Right ventricle myocardium inferior (tissue), 1 donor: ENCODE measurements around the gene SLC38A9. TPM values are rescaled to one million over a fixed set of nuclear protein-coding genes. Genes with fewer than 3 reads are reported as not detected.
"Not testable (repeated sequence)": the region's sequence is repeated elsewhere in the genome, so short reads cannot be mapped to it uniquely, and the experiment has no call there.

Experiments used
- ATAC-seq: fragments of 200-7000 bp; cut with Tn5 transposase; one replicate; pipeline ENCODE4 v1.9.1; 2020; ENCODE audit warnings: mild to moderate bottlenecking, moderate library complexity
- DNase-seq: peaks from one replicate; pipeline ENCODE4 v3.0.0; 2021; ENCODE audit errors: missing footprints
- intact Hi-C: fragments of 100-400 bp; cut with DNase I; formaldehyde crosslinking; loops from one replicate; pipeline ENCODE4 v1.11.0; 2022
- total RNA-seq: library from RNA; stranded (reverse); fragmentation: NEBNext Ultra II Directional; extraction: Animal tissue kit (Norgen Biotek cat#: 25700); gene quantifications from one replicate; pipeline ENCODE4 v1.2.1, GENCODE V29; 2021
- donor health status: DM: no; HTN: yes; CAD: no; lungs with severe emphysema.

The SLC38A9 gene
- total RNA-seq, 1 donor from 2014 or later, result 7.9 TPM

DNA sequence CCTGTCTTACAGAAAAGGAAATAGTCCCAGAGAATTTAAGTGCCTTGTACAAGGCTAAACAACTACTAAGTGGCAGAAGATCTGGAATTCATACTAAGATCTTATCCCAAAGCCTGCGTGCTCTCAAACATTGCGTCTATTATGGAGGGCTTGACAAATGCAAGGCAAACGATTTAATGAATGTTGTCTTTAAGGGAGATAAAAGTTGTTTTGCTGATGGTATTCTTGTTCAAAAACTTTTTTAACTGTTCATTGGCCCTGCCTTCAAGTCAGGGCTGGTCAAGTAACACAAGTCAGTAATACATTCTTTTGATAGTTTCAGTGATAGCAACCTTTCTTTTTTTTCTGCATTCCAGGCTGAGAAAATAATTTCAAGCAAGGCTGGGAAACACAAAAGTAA, 1.7 kb upstream of the SLC38A9 start:
- intact Hi-C loops, result loop anchor here (5.0 kb wide), 2 partner anchors 278 to 483 kb away; partner anchors contain the start of gene IL6ST
- no peak for ATAC-seq
- DNase-seq, result no peak

DNA sequence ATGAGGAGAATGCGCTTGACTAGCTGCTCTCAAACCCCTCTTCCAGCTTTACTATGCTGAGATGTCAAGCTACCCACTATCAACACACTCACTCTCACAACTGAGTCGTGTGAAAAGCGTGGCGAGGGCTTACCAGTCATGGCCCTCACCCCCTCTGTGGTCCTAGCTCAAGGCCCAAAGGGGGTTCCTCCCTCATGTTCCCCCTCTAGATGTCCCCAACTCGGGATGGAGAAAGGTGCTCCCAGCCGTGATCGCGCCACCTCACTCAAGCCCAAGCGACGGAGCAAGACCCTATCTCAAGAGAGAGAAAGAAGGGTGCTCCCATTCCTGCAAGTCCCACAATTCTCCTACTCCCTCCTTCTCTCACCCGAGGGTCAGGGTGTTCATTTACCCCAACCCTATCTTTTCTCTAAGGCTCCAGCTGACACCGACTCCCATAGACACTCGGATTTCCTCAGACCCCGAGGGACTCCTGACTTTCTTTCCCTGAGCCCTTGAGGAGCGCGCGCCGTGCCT, 559 bp downstream of the SLC38A9 start:
- no peak for ATAC-seq
- intact Hi-C loops, result loop anchor here (5.0 kb wide), 2 partner anchors 281 to 486 kb away; partner anchors contain the start of gene IL6ST
- DNase-seq, result no peak

DNA sequence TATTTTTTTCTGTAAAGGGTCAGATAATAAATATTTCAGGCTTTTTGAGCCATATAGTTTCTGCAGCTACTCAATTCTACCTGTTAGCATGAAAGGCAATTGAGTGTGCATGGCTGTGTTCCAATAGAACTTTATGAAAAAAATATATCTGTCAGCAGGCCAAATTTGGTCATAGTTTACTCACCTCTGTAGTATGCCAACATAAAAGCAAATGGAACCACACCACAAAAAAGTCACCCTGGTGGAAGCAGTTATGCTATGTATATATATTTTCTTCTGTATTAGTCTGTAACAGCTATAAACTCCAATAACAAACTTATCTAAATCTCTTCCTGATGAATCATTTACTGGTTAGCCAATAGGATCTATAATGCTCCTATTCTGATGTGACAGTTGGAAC, 3.4 kb downstream of the SLC38A9 start:
- ATAC-seq (no peak), DNase-seq (no peak)
- intact Hi-C loops, result no loop called here

DNA sequence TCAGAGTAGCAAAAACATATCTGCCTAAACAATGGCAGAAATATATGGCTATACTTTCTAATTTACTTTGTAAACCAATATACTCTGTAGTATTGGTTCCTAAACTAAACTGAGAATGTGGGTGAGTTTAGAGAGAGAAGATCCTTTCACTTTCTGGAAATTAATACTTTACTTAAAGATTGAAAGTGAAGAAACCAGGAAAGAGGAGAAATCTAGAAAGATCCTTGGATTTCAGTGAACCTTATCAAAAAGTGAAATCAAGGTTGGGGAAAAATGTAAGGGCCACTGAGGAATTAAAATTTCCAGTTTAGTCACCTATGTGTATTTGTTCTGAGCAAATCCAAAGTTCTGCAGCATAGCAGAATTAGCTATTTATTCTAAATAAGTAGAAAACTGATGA, 5.9 kb downstream of the SLC38A9 start:
- no peak for ATAC-seq
- intact Hi-C loops, result no loop called here
- DNase-seq, result no peak

- DNase-seq, result no peak
- intact Hi-C loops, result no loop called here
Measured at GRCh38 chr5:55702598-55703345, 9.4 kb downstream of the SLC38A9 start.

DNA sequence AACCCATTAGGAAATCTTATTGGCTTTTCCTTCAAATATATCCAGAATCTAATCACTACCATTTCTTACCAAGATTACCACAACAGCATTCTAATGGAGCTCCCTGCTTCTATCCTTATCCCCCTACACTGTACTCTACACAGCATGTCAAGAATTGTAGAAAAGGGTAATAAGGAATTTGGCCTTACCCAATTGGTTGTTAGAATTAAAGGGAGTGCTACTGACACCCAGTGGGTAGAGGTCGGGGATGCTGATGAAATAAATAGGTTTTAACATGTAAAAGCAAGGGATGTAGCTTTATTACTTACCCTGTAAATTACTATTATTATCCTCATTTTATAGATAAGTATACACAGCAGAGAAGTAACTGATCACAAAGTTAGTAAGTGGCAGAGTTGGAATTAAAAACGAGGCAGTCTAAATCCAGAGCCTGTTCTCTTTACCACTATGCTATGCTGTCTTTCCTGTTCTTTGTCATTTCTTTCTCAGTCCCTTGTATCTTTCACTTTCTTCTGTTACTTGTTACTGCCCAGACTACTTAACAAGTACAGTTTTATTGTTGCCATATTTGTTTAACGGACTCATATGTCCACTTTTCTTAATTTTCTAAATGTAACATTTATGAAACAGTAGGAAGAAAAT, 10.5 kb downstream of the SLC38A9 start:
- no peak for ATAC-seq
- no peak for DNase-seq
- intact Hi-C loops, result no loop called here

More at GRCh38 chr5:55702598-55703345, 9.4 kb downstream of the SLC38A9 start:
- ATAC-seq, result no peak

GRCh38 chr5:55700745-55701144, 11.4 kb downstream of the SLC38A9 start:
- DNase-seq (no peak), ATAC-seq (no peak)
- intact Hi-C loops, result no loop called here

DNA sequence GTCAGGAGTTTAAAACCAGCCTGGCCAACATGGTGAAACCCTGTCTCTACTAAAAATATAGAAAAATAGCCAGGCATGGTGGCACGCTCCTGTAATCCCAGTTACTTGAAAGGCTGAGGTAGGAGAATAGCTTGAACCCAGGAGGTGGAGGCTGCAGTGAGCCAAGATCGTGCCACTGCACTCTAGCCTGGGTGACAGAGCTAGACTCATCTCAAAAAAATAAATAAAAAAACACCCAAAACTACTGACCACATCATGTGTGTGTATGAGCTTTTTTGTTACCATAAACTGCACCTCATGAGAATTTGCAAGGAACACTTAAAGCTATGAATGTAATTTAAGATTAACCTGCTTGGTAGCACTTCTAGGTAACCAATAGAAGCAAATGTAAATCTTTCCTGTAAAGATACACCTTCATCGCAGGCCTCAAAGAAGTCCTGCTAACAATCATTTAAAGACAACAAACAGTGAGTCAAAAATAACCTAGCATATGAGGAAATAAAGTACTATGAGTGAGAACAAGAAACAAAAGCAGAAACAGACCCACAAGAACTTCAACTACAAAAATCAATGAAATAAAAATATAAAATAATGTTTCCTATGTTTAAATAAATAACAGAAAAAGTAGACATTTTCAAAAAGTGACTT, 13.0 kb downstream of the SLC38A9 start:
- ATAC-seq, result no peak
- intact Hi-C loops, result no loop called here
- no peak for DNase-seq

GRCh38 chr5:55696704-55697103, 15.4 kb downstream of the SLC38A9 start:
- DNase-seq, ATAC-seq, intact Hi-C loops: not testable (repeated sequence)

- ATAC-seq, result no peak
- no peak for DNase-seq
- intact Hi-C loops, result loop anchor here (5.0 kb wide), 1 partner anchor 162 kb away; the partner anchor contains the start of gene PLPP1
Measured at GRCh38 chr5:55694152-55694830, 17.8 kb downstream of the SLC38A9 start.

- intact Hi-C loops, result loop anchor here (1.0 to 5.0 kb wide), 3 partner anchors 160 to 350 kb away; partner anchors contain the start of gene PLPP1
- no peak for ATAC-seq
- no peak for DNase-seq
Measured at GRCh38 chr5:55692509-55692908, 19.6 kb downstream of the SLC38A9 start.

DNA sequence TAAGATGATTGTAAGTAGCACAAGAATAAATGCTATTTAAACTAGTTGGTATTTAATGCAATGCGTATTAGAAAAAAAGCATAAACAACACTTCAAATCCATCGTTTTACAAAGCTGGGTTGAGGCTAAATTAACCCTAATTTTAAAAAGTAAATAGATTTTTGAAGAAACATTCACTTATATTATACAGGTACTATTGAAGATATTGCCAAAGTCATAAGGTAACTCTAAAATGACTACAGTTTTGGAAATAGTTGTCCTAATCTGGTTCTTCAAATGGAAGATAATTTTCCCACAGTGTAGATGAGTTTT, 20.1 kb downstream of the SLC38A9 start:
- ATAC-seq (no peak), DNase-seq (no peak)
- intact Hi-C loops, result loop anchor here (1.0 to 5.0 kb wide), 3 partner anchors 160 to 349 kb away; partner anchors contain the start of gene PLPP1

DNA sequence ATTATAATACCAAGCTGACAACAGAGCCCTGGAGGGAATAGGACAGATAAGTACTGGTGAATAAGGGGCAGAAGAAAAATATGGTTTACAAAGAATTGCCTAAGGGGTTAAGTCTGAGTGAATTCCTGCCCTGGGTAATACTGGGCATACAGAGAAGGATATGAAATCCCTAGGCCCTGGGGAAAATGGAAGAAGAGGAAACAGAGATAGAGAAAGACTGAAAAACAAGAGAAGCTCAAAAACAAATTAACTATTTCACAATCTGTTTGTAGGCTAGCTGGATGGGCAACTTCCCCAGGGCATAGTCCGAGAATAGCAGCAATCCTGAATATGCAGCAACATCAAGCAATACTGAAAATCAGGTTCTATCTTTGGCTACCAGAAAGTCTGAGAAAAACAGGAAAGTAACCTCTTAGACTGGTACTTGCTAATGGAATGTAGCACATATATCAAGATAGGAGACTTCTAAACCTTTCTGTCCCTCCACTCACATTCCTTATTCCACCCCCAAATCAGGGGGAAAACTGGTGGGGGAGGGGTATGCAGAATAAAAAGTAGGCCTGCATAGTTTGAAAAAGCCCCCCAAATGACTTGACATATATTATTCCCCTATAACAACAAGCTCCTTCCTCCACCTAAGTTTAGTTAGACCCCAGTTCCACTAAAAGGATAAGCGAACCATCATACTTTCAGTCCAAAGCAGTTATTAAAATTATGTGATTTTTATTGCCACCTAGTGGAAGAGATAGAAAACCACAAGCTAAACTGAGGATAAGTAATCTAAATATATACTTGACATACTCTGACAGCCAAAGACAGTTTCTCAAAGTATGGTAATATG, 20.6 kb downstream of the SLC38A9 start:
- DNase-seq (no peak), ATAC-seq (peak; percentile 73)
- intact Hi-C loops, result loop anchor here (1.0 to 5.0 kb wide), 4 partner anchors 91 to 349 kb away; partner anchors contain the start of gene PLPP1

DNA sequence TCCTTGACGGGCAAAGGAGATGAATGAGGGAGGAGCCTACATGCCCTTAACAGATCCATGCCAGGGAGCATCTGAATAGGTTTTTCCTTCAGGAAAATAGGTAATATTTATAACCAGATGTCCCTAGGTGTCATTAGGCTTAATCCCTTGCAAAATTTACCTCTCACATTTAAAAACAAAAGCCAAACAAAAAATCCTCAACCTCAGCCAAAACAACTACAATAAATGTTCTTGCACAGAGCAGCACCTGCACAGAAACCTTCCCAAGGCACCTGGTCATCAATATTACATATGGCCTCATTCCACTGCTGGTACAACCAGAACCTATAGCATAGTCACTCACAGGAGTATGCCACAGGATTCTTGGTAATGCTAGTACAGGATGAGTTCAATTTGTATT, 30.1 kb downstream of the SLC38A9 start:
- DNase-seq (no peak), ATAC-seq (no peak)
- intact Hi-C loops, result no loop called here

DNA sequence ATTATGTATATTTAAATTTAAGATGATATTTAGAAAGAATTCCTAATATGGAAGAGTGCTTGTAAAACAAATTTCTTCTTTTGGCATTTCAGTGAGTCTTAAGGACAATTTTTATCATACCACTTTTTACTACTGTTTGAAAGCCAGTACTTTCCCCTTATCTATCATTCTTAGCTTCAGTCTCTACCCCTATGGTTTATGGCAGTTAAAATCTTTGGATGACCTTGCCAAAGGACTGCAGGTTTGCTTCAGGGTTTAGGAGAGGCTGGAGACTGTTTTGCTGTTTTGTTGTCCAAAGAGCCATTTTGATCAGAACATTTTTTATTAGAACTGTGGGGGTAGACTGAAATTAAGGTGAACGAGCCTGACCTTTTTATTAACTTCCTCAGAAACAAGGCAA, 30.8 kb downstream of the SLC38A9 start:
- intact Hi-C loops, result no loop called here
- ATAC-seq (no peak), DNase-seq (no peak)

DNA sequence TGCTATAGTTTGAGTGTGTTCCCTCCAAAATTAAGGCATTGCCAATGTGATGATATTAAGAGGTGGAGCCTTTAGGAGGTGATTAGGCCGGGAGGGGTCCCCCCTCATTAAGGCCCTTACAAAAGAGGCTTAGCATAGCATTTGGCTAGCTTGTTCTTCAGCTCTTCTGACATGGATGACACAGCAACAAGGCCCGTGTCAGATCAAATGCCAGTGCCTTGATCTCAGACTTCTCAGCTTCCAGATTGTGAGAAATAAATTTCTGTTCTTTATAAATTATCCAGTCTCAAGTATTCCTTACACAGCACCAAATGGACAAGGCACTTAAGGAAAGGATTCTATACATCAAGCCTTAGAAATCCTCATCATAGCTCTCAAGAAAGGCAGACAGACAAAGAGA, 31.8 kb downstream of the SLC38A9 start:
- no peak for ATAC-seq
- DNase-seq, result no peak
- intact Hi-C loops, result no loop called here

- DNase-seq (no peak), ATAC-seq (no peak)
- intact Hi-C loops, result no loop called here
Measured at GRCh38 chr5:55679556-55679955, 32.6 kb downstream of the SLC38A9 start.

- DNase-seq (no peak), ATAC-seq (no peak)
- intact Hi-C loops, result no loop called here
Measured at GRCh38 chr5:55675119-55675518, 37.0 kb downstream of the SLC38A9 start.
